ENCODE measurements around the gene MIER1.

Gene MIER1

DNA sequence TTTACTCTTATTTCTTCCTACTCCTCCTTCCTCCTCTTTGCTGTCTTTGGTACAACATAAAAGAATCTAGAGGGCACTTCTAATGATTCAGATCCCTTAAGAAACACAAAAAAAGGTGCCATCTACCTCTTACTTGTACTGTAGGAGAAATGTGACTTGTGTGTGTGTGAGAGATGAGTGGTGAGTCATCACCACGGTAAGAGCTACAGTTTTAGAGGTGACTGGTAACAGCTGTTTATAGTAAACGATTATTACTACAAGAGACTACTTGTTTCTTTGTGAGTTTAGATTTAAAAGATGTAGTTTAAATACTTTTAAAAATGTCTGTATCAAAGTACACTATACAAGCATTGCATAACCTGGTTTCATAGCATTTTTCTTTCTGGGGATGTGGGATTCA is 88.8 kb downstream of the MIER1 start:
- H3K9ac ChIP-seq (ENCODE audit: low read depth, low read length): no peak overlapping the region
- H3K79me2 ChIP-seq (ENCODE audit: insufficient read depth, low read length): no peaks in the 10 kb centered on the region
- no peak overlapping the region for H3K4me2 ChIP-seq (ENCODE audit: insufficient read depth, low read length)
- H3K36me3 ChIP-seq (ENCODE audit: insufficient read depth, low read length): peaks cover 36% of the 10 kb centered on the region
- H3K4me1 ChIP-seq (ENCODE audit: insufficient read depth, low read length): no peaks in the 10 kb centered on the region
- no peak overlapping the region for H3K27ac ChIP-seq (ENCODE audit: low read length)
- TF ChIP-seq, protein P1, sequence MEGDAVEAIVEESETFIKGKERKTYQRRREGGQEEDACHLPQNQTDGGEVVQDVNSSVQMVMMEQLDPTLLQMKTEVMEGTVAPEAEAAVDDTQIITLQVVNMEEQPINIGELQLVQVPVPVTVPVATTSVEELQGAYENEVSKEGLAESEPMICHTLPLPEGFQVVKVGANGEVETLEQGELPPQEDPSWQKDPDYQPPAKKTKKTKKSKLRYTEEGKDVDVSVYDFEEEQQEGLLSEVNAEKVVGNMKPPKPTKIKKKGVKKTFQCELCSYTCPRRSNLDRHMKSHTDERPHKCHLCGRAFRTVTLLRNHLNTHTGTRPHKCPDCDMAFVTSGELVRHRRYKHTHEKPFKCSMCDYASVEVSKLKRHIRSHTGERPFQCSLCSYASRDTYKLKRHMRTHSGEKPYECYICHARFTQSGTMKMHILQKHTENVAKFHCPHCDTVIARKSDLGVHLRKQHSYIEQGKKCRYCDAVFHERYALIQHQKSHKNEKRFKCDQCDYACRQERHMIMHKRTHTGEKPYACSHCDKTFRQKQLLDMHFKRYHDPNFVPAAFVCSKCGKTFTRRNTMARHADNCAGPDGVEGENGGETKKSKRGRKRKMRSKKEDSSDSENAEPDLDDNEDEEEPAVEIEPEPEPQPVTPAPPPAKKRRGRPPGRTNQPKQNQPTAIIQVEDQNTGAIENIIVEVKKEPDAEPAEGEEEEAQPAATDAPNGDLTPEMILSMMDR (IDR thresholded peaks at IDR 0.05; ENCODE audit: borderline replicate concordance, extremely low read depth, low read length, poor library complexity, severe bottlenecking): no peak
- TF ChIP-seq EZH2 (IDR thresholded peaks at IDR 0.05; ENCODE audit: borderline replicate concordance, low read depth, low read length, severe bottlenecking): no peak
- H3K27me3 ChIP-seq (ENCODE audit: insufficient read depth, low read length, poor library complexity): no peaks in the 10 kb centered on the region
- H3K4me3 ChIP-seq (ENCODE audit: low read depth in 1 of 2, low read length in 2 of 2): no peak overlapping the region
- DNase-seq (no peak), ATAC-seq (ENCODE audit: insufficient read depth, low read depth) (0 out of 3 replicates have a peak, but pooled peaks have one; percentile 37)
- H3K9me3 ChIP-seq (ENCODE audit: insufficient read depth, low read length, severe bottlenecking): no peaks in the 10 kb centered on the region
- H2AFZ ChIP-seq (ENCODE audit: low read depth, low read length): no peak overlapping the region
- no peaks in the 10 kb centered on the region for H4K20me1 ChIP-seq (ENCODE audit: insufficient read depth, low read length)

DNA sequence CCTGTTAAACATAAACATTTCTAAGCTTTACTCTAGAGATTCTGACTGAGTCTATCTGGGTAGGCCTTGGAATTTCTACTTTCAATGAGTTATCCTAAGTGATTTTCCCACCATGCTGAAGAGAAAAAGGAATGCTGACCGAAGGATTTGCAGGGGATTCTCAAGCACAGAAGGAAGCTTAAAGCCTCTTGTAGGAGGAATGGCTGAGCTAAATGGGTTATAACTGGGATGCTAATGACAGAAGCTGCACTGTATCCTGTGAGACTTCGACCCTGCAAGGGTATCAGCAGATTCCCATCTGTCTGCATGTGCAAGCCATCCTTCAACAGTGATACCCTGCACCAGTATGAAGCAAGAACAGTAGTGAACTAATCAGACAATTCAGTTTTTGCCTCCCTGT is 93.8 kb downstream of the MIER1 start:
- H3K4me3 ChIP-seq (ENCODE audit: low read depth in 1 of 2, low read length in 2 of 2): no peak overlapping the region
- ATAC-seq (ENCODE audit: insufficient read depth, low read depth): no peak

DNA sequence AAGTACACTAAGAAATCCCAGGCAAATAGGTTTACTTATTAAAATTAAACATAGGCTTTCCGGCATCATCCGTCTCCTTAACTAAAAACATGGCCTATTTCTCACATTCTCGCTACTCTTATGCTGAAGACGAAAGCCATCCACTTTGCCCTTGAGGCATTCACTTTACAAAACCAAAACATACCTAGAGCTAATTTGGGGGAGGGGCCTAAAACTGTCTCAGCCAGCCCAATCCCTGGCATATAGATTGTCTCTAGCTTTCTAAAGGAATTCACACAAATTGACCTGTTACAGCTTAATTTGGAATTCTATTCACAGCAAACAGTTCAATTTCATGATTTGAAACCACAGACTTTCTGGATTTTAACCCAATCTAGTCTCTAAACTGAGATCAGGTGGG is 94.3 kb downstream of the MIER1 start:
- H2AFZ ChIP-seq (ENCODE audit: low read depth, low read length): no peak overlapping the region
- no peaks in the 10 kb centered on the region for H3K79me2 ChIP-seq (ENCODE audit: insufficient read depth, low read length)
- no peak for ATAC-seq (ENCODE audit: insufficient read depth, low read depth)
- H3K27me3 ChIP-seq (ENCODE audit: insufficient read depth, low read length, poor library complexity): no peaks in the 10 kb centered on the region
- no peaks in the 10 kb centered on the region for H4K20me1 ChIP-seq (ENCODE audit: insufficient read depth, low read length)
- no peak overlapping the region for H3K4me2 ChIP-seq (ENCODE audit: insufficient read depth, low read length)
- no peak overlapping the region for H3K27ac ChIP-seq (ENCODE audit: low read length)
- H3K9ac ChIP-seq (ENCODE audit: low read depth, low read length): no peak overlapping the region
- no peak for DNase-seq
- no peaks in the 10 kb centered on the region for H3K9me3 ChIP-seq (ENCODE audit: insufficient read depth, low read length, severe bottlenecking)
- no peak for TF ChIP-seq EZH2 (IDR thresholded peaks at IDR 0.05; ENCODE audit: borderline replicate concordance, low read depth, low read length, severe bottlenecking)
- TF ChIP-seq, protein P1 (IDR thresholded peaks at IDR 0.05; ENCODE audit: borderline replicate concordance, extremely low read depth, low read length, poor library complexity, severe bottlenecking): no peak
- no peak overlapping the region for H3K4me3 ChIP-seq (ENCODE audit: low read depth in 1 of 2, low read length in 2 of 2)
- no peaks in the 10 kb centered on the region for H3K4me1 ChIP-seq (ENCODE audit: insufficient read depth, low read length)
- H3K36me3 ChIP-seq (ENCODE audit: insufficient read depth, low read length): peaks cover 48% of the 10 kb centered on the region

More for the DNA sequence above, 93.8 kb downstream of the MIER1 start:
- no peak overlapping the region for H2AFZ ChIP-seq (ENCODE audit: low read depth, low read length)
- no peak overlapping the region for H3K9ac ChIP-seq (ENCODE audit: low read depth, low read length)
- no peak overlapping the region for H3K27ac ChIP-seq (ENCODE audit: low read length)
- H3K4me2 ChIP-seq (ENCODE audit: insufficient read depth, low read length): no peak overlapping the region
- H4K20me1 ChIP-seq (ENCODE audit: insufficient read depth, low read length): no peaks in the 10 kb centered on the region
- TF ChIP-seq, protein P1 (IDR thresholded peaks at IDR 0.05; ENCODE audit: borderline replicate concordance, extremely low read depth, low read length, poor library complexity, severe bottlenecking): no peak
- TF ChIP-seq EZH2 (IDR thresholded peaks at IDR 0.05; ENCODE audit: borderline replicate concordance, low read depth, low read length, severe bottlenecking): no peak
- DNase-seq: no peak
- peaks cover 49% of the 10 kb centered on the region for H3K36me3 ChIP-seq (ENCODE audit: insufficient read depth, low read length)
- no peaks in the 10 kb centered on the region for H3K4me1 ChIP-seq (ENCODE audit: insufficient read depth, low read length)
- no peaks in the 10 kb centered on the region for H3K9me3 ChIP-seq (ENCODE audit: insufficient read depth, low read length, severe bottlenecking)
- no peaks in the 10 kb centered on the region for H3K79me2 ChIP-seq (ENCODE audit: insufficient read depth, low read length)
- H3K27me3 ChIP-seq (ENCODE audit: insufficient read depth, low read length, poor library complexity): no peaks in the 10 kb centered on the region

All from DND-41 (cell line).